GM18505 (cell line): Measurements from ENCODE around the gene PHEX.

Source experiments
- ATAC-seq: cut with Tn5 transposase; IDR thresholded peaks from one replicate; pipeline ENCODE4 v1.9.1; 2021; ENCODE audit not compliant: unreplicated experiment
- POLR2A ChIP-seq: IDR thresholded peaks from 4 replicates; pipeline ENCODE4 v1.6.1; 2011; ENCODE audit warnings: borderline replicate concordance; ENCODE audit not compliant: insufficient read depth, insufficient read length; ENCODE audit errors: extremely low read depth

Gene PHEX

GRCh38 chrX:22159071-22159470 lies 126.9 kb downstream of the PHEX start:
- no peak for ATAC-seq
- no peak for TF ChIP-seq POLR2A

- TF ChIP-seq POLR2A: no peak
- no peak for ATAC-seq
These were observed 131.2 kb downstream of the PHEX start for GRCh38 chrX:22163326-22163725.

- TF ChIP-seq POLR2A: no peak
- no peak for ATAC-seq
These were observed 132.8 kb downstream of the PHEX start for GRCh38 chrX:22164770-22165388.

GRCh38 chrX:22165732-22166457 lies 133.8 kb downstream of the PHEX start:
- no peak for ATAC-seq
- TF ChIP-seq POLR2A: no peak

GRCh38 chrX:22171287-22172060 lies 139.3 kb downstream of the PHEX start:
- no peak for ATAC-seq

GRCh38 chrX:22173966-22174365 lies 141.8 kb downstream of the PHEX start:
- ATAC-seq: no peak
- no peak for TF ChIP-seq POLR2A

More at GRCh38 chrX:22171287-22172060, 139.3 kb downstream of the PHEX start:
- TF ChIP-seq POLR2A: no peak

GRCh38 chrX:22177950-22178515 lies 145.9 kb downstream of the PHEX start:
- no peak for TF ChIP-seq POLR2A
- ATAC-seq: no peak

- ATAC-seq: no peak
- no peak for TF ChIP-seq POLR2A
These were observed 152.0 kb downstream of the PHEX start for GRCh38 chrX:22184096-22184495.

- no peak for TF ChIP-seq POLR2A
- ATAC-seq: no peak
These were observed 154.0 kb downstream of the PHEX start for GRCh38 chrX:22186165-22186564.

GRCh38 chrX:22192419-22193060 lies 160.4 kb downstream of the PHEX start:
- TF ChIP-seq POLR2A: no peak
- ATAC-seq: peak; percentile 91

- no peak for TF ChIP-seq POLR2A
- ATAC-seq: no peak
These were observed 161.9 kb downstream of the PHEX start for GRCh38 chrX:22193851-22194659.

GRCh38 chrX:22194660-22194945 lies 162.5 kb downstream of the PHEX start:
- no peak for TF ChIP-seq POLR2A
- ATAC-seq: no peak
